CD4-positive, alpha-beta memory T cell (primary cell): ENCODE data around the gene ATP6V1B1. TPM values are rescaled to one million over a fixed set of nuclear protein-coding genes. Genes with fewer than 3 reads are reported as not detected.
"Not testable (repeated sequence)": the region's sequence is repeated elsewhere in the genome, so short reads cannot be mapped to it uniquely, and the experiment has no call there.

ENCODE experiments used
- CTCF ChIA-PET: fragments of 350-600 bp; sonication (Branson Sonifier 250); formaldehyde crosslinking; loops from one replicate; lab custom pipeline; 2021; ENCODE audit warnings: inconsistent platforms; ENCODE audit not compliant: partially characterized antibody; lab: Charles Lee
- POLR2A ChIA-PET: fragments of 350-600 bp; sonication (Branson Sonifier 250); formaldehyde crosslinking; loops from one replicate; lab custom pipeline; 2021; ENCODE audit not compliant: partially characterized antibody; lab: Charles Lee
- DNase-seq, 5 donors: peaks; one replicate each; pipeline versions ENCODE4 v3.0.0 to v3.0.0-alpha.2; 2020 to 2022; ENCODE audit warnings: mixed read lengths in 1 of 5
- H3K27ac ChIP-seq: one replicate; pipeline ENCODE4 v1.7.0; 2013; ENCODE audit warnings: low read depth, low read length
- H3K27me3 ChIP-seq: 2 replicates; pipeline ENCODE4 v1.7.0; 2013; ENCODE audit warnings: mild to moderate bottlenecking, low read length, moderate library complexity; ENCODE audit not compliant: insufficient read depth
- H3K36me3 ChIP-seq: 2 replicates; pipeline ENCODE4 v1.7.0; 2013; ENCODE audit warnings: mild to moderate bottlenecking, low read length, moderate library complexity; ENCODE audit not compliant: insufficient read depth
- H3K4me1 ChIP-seq: 2 replicates; pipeline ENCODE4 v1.7.0; 2013; ENCODE audit warnings: mild to moderate bottlenecking, low read length, moderate library complexity; ENCODE audit not compliant: insufficient read depth
- H3K4me3 ChIP-seq, 2 donors: one replicate each; pipeline ENCODE4 v1.7.0; 2013; ENCODE audit warnings: low read length in 2 of 2, mild to moderate bottlenecking in 1 of 2
- H3K9me3 ChIP-seq, 2 donors: one replicate each; pipeline ENCODE4 v1.7.0; 2013; ENCODE audit warnings: low read length in 2 of 2, control low read depth in 1 of 2; ENCODE audit not compliant: control insufficient read depth in 1 of 2
- H3K27ac Mint-ChIP-seq, 7 donors: one replicate each; pipeline ENCODE4 v1.8.0; 2020 to 2021; ENCODE audit warnings: mixed read lengths in 7 of 7, mild to moderate bottlenecking in 6 of 7, inconsistent platforms in 3 of 7, moderate library complexity in 3 of 7
- H3K27me3 Mint-ChIP-seq, 2 donors: one replicate each; pipeline ENCODE4 v1.8.0; 2020 to 2021; ENCODE audit warnings: mixed read lengths in 2 of 2
- H3K36me3 Mint-ChIP-seq, 2 donors: one replicate each; pipeline ENCODE4 v1.8.0; 2020 to 2021; ENCODE audit warnings: mixed read lengths in 2 of 2, inconsistent platforms in 1 of 2, mild to moderate bottlenecking in 1 of 2
- H3K4me1 Mint-ChIP-seq, 4 donors: one replicate each; pipeline ENCODE4 v1.8.0; 2020 to 2021; ENCODE audit warnings: mixed read lengths in 4 of 4, mild to moderate bottlenecking in 1 of 4
- H3K4me3 Mint-ChIP-seq, 8 donors: one replicate each; pipeline ENCODE4 v1.8.0; 2020 to 2021; ENCODE audit warnings: mixed read lengths in 8 of 8, mild to moderate bottlenecking in 7 of 8, moderate library complexity in 6 of 8, inconsistent platforms in 3 of 8
- H3K9me3 Mint-ChIP-seq, 8 donors: one replicate each; pipeline ENCODE4 v1.8.0; 2020 to 2021; ENCODE audit warnings: mixed read lengths in 8 of 8, mild to moderate bottlenecking in 5 of 8, inconsistent platforms in 3 of 8, moderate library complexity in 1 of 8
- intact Hi-C: fragments of 100-400 bp; cut with micrococcal nuclease; formaldehyde crosslinking; loops from one replicate; pipeline ENCODE4 v1.15.1; 2023
- polyA plus RNA-seq, 2 donors: library from polyadenylated mRNA; unstranded; fragments of 300-500 nt; fragmentation: Illumina TruSeq; gene quantifications; one replicate each; pipeline ENCODE4 v1.2.3, GENCODE V29; 2021
- total RNA-seq, 2 experiments: library from RNA; stranded (reverse); gene quantifications; one replicate each; pipeline ENCODE4 v1.2.3, GENCODE V29; 2021

Gene ATP6V1B1
- total and polyA plus RNA-seq, 4 experiments from 2014 or later, result not detected

DNA sequence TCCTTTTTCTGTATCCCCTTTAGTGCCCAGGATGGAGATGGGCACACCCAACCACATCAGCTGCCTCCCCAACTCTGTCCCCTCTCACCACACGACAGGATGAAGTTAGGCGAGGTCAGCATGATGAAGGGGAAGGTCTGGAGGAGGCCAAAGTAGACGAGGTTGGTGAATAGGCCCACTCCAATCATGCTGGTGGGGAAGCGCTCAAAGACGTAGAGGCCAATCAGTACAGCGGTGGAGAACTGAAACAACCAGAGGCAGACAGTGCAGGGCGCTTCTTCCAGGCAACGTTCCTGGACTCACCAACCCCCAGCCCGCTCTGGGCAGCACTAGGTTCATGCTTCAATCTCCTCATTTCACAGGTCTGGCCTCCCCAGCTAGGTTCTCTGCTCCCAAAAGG, 56.0 kb downstream of the ATP6V1B1 start:
- H3K36me3 ChIP-seq, result peaks cover 41% of the 10 kb centered on the region
- peak overlapping the region in 3 of 7 donors; percentile 49 to 82 (median 60) for H3K27ac Mint-ChIP-seq
- peaks cover 33 to 54% of the 10 kb centered on the region in 2 donors for H3K36me3 Mint-ChIP-seq
- H3K4me1 ChIP-seq, result peaks cover 23% of the 10 kb centered on the region
- no peaks in the 10 kb centered on the region for H3K9me3 Mint-ChIP-seq
- H3K27me3 ChIP-seq, result no peaks in the 10 kb centered on the region
- intact Hi-C loops, result no loop called here
- no peaks in the 10 kb centered on the region for H3K9me3 ChIP-seq
- H3K27ac ChIP-seq, result no peak overlapping the region
- CTCF ChIA-PET, result interaction anchor here (0.7 to 3.0 kb wide), 2 partner anchors 9 to 45 kb away, joined by 3 to 10 read pairs; no protein-coding TSS in a partner anchor
- peak overlapping the region in 2 of 8 donors; percentile 20 to 46 for H3K4me3 Mint-ChIP-seq
- no peak for DNase-seq
- POLR2A ChIA-PET, result interaction anchor here (1.6 kb wide), 1 partner anchor 77 kb away, joined by 3 read pairs; the partner anchor contains the start of gene NAGK
- no peaks in the 10 kb centered on the region for H3K27me3 Mint-ChIP-seq
- peaks cover 24 to 46% (median 35%) of the 10 kb centered on the region in 4 donors for H3K4me1 Mint-ChIP-seq
- H3K4me3 ChIP-seq, result no peak overlapping the region

DNA sequence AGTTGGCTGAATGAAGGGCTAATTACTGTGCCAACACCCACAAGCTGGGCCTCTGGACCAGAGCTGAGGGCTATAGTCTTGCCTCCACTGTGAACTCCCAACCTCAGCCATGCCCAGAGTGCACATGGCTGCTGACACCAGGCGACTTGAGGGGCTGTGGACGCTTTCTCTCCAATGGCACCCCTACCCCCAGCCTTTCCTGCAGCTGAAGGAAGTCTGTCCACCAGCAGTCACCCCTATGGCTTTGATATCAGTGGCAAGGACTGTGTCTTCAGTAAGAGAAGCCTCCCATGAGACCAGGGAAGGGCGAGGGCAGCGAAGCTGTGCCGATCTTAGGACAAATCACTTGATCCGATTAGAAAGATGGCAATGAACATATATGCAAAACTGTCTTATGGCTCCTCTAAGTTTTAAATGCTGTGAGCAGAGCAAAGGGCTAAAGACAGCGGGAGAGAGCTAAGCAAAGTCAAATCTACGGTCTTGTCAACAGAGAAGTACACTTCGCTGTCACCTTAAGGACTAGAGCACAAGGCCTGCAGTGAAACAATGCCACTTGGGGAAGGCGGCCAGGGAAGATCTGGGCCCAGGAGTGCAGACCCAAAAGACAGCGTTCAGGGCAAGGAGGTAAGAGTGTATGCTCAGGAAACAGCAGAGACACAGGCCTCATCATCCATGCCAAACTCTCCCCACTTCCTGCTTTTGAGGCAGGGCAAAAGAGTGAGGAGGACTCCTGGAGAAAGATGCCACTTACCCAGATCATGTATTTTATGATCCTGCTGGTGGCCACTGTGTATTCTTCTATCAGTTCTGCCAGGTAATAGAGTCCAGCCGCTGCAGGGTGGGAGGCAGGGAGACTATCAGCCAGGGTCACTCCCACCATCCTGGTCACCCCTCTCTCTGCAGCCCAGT, 57.5 kb downstream of the ATP6V1B1 start:
- Histone ChIP-seq H3K27me3 (no peaks in the 10 kb centered on the region), H3K4me3 (peak overlapping the region in 1 of 2 donors; percentile 65), H3K9me3 (no peaks in the 10 kb centered on the region), H3K4me1 (peaks cover 23% of the 10 kb centered on the region), H3K27ac (peak overlapping the region; percentile 81), H3K36me3 (peaks cover 30% of the 10 kb centered on the region)
- intact Hi-C loops, result no loop called here
- Mint-ChIP-seq H3K9me3 (no peaks in the 10 kb centered on the region), H3K27me3 (no peaks in the 10 kb centered on the region), H3K4me3 (peak overlapping the region; percentile 90 to 99 (median 95)), H3K36me3 (peaks cover 22 to 41% of the 10 kb centered on the region in 2 donors), H3K4me1 (peaks cover 24 to 45% (median 35%) of the 10 kb centered on the region in 4 donors), H3K27ac (peak overlapping the region; percentile 82 to 98 (median 95))
- no peak for DNase-seq
- POLR2A ChIA-PET, result interaction anchor here (1.0 to 1.5 kb wide), 2 partner anchors 8 to 75 kb away, joined by 3 to 6 read pairs; partner anchors contain the start of gene NAGK
- CTCF ChIA-PET, result interaction anchor here (0.8 to 2.3 kb wide), 4 partner anchors 9 to 28 kb away, joined by 3 to 11 read pairs (median 5); no protein-coding TSS in a partner anchor

DNA sequence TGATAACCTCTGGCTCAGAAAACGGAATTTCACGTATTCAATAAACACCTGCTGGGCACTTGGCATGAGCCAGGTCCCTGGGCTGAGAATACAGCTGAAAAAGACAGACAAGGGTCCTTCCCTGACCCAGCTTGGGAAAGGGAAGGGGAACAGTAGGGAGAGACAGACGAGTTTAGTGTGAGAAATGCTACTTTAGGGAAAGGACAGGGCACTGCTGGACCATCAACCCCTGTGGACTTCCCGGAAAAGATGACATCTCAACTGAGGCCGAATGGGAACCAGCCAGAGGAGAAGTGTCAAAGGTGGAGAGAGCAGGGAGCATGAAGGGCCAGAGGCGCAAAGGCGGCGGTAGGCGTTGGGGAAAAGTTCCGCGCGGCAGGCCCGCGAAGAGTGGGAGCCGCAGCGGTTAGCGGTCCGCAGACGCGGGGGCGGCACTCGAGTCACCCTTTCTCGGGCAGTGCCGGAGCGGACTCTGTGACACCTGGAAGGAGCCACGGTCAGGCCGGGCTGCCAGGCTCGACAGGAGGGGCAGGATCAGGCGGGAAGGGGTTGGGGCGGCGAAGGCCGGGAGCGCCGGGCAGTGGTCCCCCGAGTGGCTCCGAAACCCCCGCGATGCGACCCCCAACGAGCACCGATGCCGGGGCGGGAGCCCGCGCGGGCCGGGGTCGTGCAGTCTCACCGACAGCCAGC, 58.5 kb downstream of the ATP6V1B1 start:
- Mint-ChIP-seq H3K36me3 (peaks cover 15 to 33% of the 10 kb centered on the region in 2 donors), H3K4me1 (peaks cover 24 to 40% (median 31%) of the 10 kb centered on the region in 4 donors), H3K27ac (peak overlapping the region; percentile 82 to 98 (median 95)), H3K27me3 (no peaks in the 10 kb centered on the region), H3K4me3 (peak overlapping the region; percentile 90 to 99 (median 95)), H3K9me3 (no peaks in the 10 kb centered on the region)
- CTCF ChIA-PET, result interaction anchor here (1.4 to 2.3 kb wide), 2 partner anchors 10 to 29 kb away, joined by 3 to 11 read pairs; no protein-coding TSS in a partner anchor
- Histone ChIP-seq H3K4me3 (peak overlapping the region; percentile 65 to 87), H3K27me3 (no peaks in the 10 kb centered on the region), H3K4me1 (peaks cover 23% of the 10 kb centered on the region), H3K27ac (peak overlapping the region; percentile 81), H3K9me3 (no peaks in the 10 kb centered on the region), H3K36me3 (peaks cover 21% of the 10 kb centered on the region)
- intact Hi-C loops, result loop anchor here (1.0 to 2.0 kb wide), 2 partner anchors 74 to 689 kb away; partner anchors contain the start of gene NAGK
- peak in 1 of 5 donors; percentile 38 for DNase-seq
- POLR2A ChIA-PET, result interaction anchor here (0.5 to 1.5 kb wide), 5 partner anchors 9 to 136 kb away, joined by 3 to 6 read pairs (median 4); partner anchors contain the start of genes ANKRD53, MCEE and NAGK

DNA sequence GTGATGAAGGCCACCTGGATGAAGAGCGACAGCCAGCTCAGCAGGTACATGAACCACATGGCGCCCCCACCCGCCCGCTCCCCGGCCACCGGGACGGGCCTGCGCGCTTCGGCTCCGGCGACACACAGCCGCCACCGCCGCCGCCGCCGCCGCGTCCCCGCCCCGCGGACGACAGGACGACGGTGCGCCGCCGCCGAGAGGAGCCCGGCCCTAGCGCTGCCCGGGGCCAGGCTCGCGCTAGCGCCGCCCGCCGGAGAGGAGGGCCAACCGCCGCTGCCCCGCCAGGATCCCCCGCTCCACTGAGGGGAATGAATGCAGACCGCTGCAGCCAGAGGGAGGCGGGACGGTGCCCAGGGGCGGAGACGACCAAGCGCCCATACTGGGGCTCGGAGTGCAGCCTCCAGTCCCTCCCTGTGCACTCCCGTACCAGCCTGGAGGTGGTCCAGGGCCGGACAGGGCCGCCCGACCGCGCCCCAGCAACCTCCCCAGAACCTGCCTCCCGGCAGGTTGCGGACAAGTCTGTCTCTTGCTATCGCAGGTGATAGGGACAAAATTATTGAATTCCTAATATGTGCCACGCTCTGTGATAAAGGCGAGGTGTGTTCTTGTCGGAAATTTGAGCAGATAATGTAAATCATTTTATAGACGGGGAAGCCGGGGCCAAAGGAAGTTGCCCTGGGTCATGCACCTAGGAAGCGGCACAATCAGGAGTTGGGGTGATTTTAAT, 59.2 kb downstream of the ATP6V1B1 start, which contains the start of gene TEX261:
Gene TEX261, minus strand, starts transcription at position 175 of the 727 bp plus-strand sequence. Its CDS starts 116 bp downstream, at position 59.
- intact Hi-C loops, result loop anchor here (1.0 to 2.0 kb wide), 6 partner anchors 10 to 690 kb away; partner anchors contain the start of genes NAGK and PAIP2B
- no peaks in the 10 kb centered on the region for H3K9me3 Mint-ChIP-seq
- H3K36me3 Mint-ChIP-seq, result peaks cover 15 to 29% of the 10 kb centered on the region in 2 donors
- Histone ChIP-seq H3K4me3 (peak within 1 kb of the TSS; percentile 68 to 87), H3K36me3 (peaks cover 14% of the 10 kb centered on the region), H3K4me1 (peaks cover 26% of the 10 kb centered on the region), H3K9me3 (no peaks in the 10 kb centered on the region), H3K27ac (peak within 1 kb of the TSS; percentile 81), H3K27me3 (no peaks in the 10 kb centered on the region)
- ChIA-PET POLR2A (interaction anchor here (0.5 to 1.5 kb wide), 5 partner anchors 10 to 135 kb away, joined by 3 to 6 read pairs (median 4); partner anchors contain the start of genes ANKRD53, MCEE and NAGK), CTCF (no interaction called here)
- DNase-seq, result peak; percentile 88 to 91 (median 89)
- H3K27ac Mint-ChIP-seq, result peak within 1 kb of the TSS; percentile 91 to 98 (median 95)
- no peaks in the 10 kb centered on the region for H3K27me3 Mint-ChIP-seq
- H3K4me1 Mint-ChIP-seq, result peaks cover 24 to 40% (median 32%) of the 10 kb centered on the region in 4 donors
- peak within 1 kb of the TSS; percentile 95 to 99 (median 96) for H3K4me3 Mint-ChIP-seq

DNA sequence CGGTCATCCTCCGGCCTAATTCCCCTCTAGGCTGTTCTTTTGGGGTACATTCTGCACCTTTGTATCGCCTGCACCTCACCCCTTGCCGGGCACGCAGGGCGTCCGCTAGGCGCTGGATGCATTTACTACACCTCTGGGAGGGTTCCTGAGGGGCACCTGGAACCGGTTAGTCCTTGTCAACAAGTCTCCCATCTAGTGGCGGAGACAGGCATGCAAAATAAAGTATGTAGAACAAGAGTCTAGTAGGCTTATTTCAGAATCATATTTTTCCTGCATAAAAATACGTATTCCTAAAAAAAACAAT, 59.7 kb downstream of the ATP6V1B1 start:
- Mint-ChIP-seq H3K4me3 (peak overlapping the region; percentile 93 to 98 (median 95)), H3K4me1 (peaks cover 24 to 41% (median 32%) of the 10 kb centered on the region in 4 donors), H3K36me3 (peaks cover 15 to 27% of the 10 kb centered on the region in 2 donors), H3K9me3 (no peaks in the 10 kb centered on the region), H3K27me3 (no peaks in the 10 kb centered on the region), H3K27ac (peak overlapping the region; percentile 77 to 95 (median 91))
- Histone ChIP-seq H3K36me3 (peaks cover 8% of the 10 kb centered on the region), H3K27ac (peak overlapping the region; percentile 52), H3K27me3 (no peaks in the 10 kb centered on the region), H3K9me3 (no peaks in the 10 kb centered on the region), H3K4me1 (peaks cover 26% of the 10 kb centered on the region), H3K4me3 (peak overlapping the region; percentile 68 to 77)
- CTCF ChIA-PET, result no interaction called here
- DNase-seq, result peak; percentile 62 to 83 (median 67)
- intact Hi-C loops, result loop anchor here (1.0 to 2.0 kb wide), 5 partner anchors 10 to 691 kb away; partner anchors contain the start of gene PAIP2B
- POLR2A ChIA-PET, result no interaction called here

DNA sequence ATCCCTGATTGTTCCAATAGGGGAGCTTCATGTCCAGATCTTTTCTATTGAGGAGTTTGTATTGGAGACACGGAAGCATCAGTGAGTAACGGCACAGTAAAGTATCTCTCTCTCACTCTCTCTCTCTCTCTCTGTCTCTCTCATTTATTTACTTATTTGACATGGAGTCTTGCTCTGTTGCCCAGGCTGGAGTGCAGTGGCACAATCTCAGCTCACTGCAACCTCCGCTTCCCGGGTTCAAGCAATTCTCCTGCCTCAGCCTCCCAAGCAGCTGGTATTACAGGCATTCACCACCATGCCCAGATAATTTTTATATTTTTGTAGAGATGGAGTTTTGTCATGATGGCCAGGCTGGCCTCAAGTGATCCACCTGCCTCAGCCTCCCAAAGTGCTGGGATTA, 63.2 kb downstream of the ATP6V1B1 start:
- DNase-seq, H3K27me3 Mint-ChIP-seq, H3K9me3 Mint-ChIP-seq, H3K27ac Mint-ChIP-seq, intact Hi-C loops, H3K36me3 Mint-ChIP-seq, H3K27ac ChIP-seq, H3K27me3 ChIP-seq, H3K4me3 ChIP-seq, POLR2A ChIA-PET, H3K36me3 ChIP-seq, H3K9me3 ChIP-seq: not testable (repeated sequence)
- Mint-ChIP-seq H3K4me1 (peaks cover 10 to 24% (median 20%) of the 10 kb centered on the region in 4 donors), H3K4me3 (peak overlapping the region in 1 of 8 donors; percentile 53)
- peaks cover 24% of the 10 kb centered on the region for H3K4me1 ChIP-seq
- CTCF ChIA-PET, result interaction anchor here (1.5 to 3.6 kb wide), 2 partner anchors 15 to 71 kb away, joined by 3 to 38 read pairs; no protein-coding TSS in a partner anchor
